GM18508 (cell line): ENCODE data around the gene HSPG2.
"Not testable (repeated sequence)": the region's sequence is repeated elsewhere in the genome, so short reads cannot be mapped to it uniquely, and the experiment has no call there.

Experiments
- ATAC-seq: cut with Tn5 transposase; IDR thresholded peaks from one replicate; pipeline ENCODE4 v1.9.1; 2021; ENCODE audit warnings: moderate number of reproducible peaks; ENCODE audit not compliant: insufficient read depth, unreplicated experiment

The HSPG2 gene

GRCh38 chr1:21935393-21935804 is 1.7 kb downstream of the HSPG2 start:
- ATAC-seq: no peak

- no peak for ATAC-seq
Measured at GRCh38 chr1:21933397-21934248, 3.5 kb downstream of the HSPG2 start.

GRCh38 chr1:21932127-21932526 is 5.0 kb downstream of the HSPG2 start:
- ATAC-seq: no peak

GRCh38 chr1:21931171-21932093 is 5.7 kb downstream of the HSPG2 start:
- ATAC-seq: no peak

GRCh38 chr1:21930629-21931170 is 6.4 kb downstream of the HSPG2 start:
- no peak for ATAC-seq

GRCh38 chr1:21930080-21930571 is 7.0 kb downstream of the HSPG2 start:
- no peak for ATAC-seq

GRCh38 chr1:21927533-21928237 is 9.4 kb downstream of the HSPG2 start:
- ATAC-seq: no peak

- ATAC-seq: no peak
Measured at GRCh38 chr1:21926814-21927532, 10.1 kb downstream of the HSPG2 start.

- no peak for ATAC-seq
Measured at GRCh38 chr1:21926065-21926464, 11.0 kb downstream of the HSPG2 start.

GRCh38 chr1:21925334-21925940 is 11.7 kb downstream of the HSPG2 start:
- no peak for ATAC-seq

GRCh38 chr1:21924503-21925005 is 12.6 kb downstream of the HSPG2 start:
- ATAC-seq: no peak

- no peak for ATAC-seq
Measured at GRCh38 chr1:21922090-21923013, 14.8 kb downstream of the HSPG2 start.

GRCh38 chr1:21921100-21921875 is 15.8 kb downstream of the HSPG2 start:
- no peak for ATAC-seq

- ATAC-seq: no peak
Measured at GRCh38 chr1:21919520-21919919, 17.6 kb downstream of the HSPG2 start.

GRCh38 chr1:21917239-21917631 is 19.9 kb downstream of the HSPG2 start:
- not testable (repeated sequence) for ATAC-seq

GRCh38 chr1:21916447-21917238 is 20.5 kb downstream of the HSPG2 start:
- no peak for ATAC-seq
